GM19452 (cell line): ENCODE results near the gene KMT2B.
"Not testable (repeated sequence)": the region's sequence is repeated elsewhere in the genome, so short reads cannot be mapped to it uniquely, and the experiment has no call there.

Source experiments
- ATAC-seq: cut with Tn5 transposase; IDR thresholded peaks from one replicate; pipeline ENCODE4 v1.9.1; 2021; ENCODE audit not compliant: unreplicated experiment

Gene KMT2B

DNA sequence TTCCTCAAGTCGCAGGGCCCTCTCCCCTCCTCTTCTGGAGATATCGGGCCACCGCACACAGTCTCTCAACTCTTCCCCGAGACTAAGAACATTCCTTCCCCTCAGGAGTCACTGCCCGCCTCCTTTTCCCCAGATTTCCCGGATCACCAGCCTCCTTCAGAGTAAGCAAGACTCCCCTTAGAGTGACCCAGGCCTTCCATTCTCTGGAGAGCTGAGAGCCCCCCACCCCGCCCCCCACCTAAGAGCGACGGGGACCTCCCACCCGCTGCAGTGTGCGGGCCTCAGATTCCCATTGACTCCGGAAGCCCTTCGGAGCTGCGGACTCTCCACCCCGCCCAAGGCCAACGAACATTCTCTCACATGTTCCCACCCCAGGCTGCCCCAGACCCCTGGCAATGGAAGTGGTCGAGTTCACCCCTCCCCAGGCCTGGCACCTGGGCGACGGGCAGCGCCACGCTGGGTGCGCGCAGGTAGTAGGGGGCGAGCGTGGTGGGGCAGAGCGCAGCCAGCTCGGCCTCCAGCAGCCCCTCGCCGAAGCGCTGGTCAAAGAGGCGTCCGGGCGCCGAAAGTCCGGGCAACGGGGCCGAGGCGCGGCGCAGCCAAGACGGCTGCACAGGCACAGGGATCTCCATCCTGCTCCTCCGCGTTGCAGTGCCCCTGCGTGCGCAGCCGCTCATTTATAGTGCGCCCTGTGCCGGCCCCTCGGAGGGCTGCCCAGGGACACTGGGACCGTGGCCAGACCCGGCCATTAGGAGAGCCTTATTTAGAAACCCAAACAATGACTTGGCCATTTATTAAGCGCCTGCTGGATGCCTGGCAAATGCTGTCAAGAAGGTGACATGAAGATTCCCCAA lies 38.8 kb downstream of the KMT2B start, which contains the start of gene HSPB6:
HSPB6 (minus strand) TSS at position 653 of the 854 bp plus-strand sequence; CDS start at position 632, 21 bp downstream.
- ATAC-seq: no peak

DNA sequence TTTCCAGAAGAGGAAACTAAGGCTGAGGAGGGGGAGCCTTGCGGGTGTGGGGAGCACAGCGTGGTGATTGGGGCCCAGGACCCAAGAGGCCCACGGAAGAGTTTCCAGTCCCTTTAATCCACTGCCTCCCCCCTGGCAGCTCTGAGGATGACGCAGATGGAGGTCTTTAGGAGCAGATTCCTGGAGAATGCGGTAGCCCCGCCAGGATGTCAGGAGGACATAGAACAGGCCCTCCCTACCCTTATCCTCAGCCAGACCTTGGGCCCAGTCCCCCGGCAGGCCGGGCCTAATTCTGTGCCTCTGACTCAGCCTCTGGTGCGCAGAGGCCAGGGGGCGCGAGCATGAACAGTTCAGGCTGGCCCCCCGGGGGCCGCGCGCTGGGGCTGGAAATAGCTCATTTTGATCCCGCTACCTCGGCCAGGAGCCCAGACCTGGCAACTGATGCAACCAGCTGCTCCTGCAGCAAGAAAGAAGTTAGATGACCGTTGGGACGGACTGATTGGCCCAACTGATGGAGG lies 39.5 kb downstream of the KMT2B start:
- ATAC-seq: no peak

DNA sequence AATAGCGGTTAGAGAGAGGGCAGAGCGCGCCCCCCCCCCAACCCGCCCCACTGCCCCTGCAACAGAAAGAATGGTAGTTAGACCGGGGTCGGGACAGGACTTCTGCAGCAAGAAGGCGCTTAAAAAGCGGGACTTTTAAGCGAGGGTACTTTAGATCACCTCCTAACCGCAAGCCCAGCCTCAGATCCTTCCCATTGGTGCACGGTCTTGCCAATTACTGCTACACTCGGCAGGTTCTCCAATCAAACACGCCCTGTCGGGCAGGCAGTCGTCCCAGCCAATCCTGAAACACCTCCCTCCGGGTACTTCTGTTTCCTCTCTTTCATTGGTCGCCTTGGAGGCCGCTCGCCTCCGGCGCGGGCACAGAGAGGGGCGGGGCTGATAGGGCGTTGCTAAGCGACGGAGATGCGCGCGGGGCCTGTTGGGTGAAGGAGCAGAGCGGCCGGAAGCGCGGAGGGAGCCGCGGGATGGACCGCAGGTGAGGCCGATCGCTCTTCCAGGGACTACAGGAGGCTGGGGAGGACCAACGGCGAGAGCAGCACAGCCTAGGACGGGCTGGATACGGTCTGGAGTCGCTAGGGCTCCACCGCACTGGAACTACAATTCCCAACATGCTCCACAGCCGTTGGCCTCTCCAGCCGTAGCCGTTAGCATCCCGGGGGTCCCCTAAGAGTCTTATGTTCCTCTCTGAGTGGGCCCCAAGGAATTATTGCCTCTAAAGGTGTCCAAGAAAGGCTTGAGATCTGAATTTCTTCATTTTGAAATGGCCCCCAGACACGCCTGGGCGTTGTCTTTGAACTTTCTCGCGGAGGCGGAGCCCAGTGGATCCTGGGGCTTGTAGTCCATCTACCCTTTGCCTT lies 40.2 kb downstream of the KMT2B start, which contains the start of gene PROSER3:
PROSER3 (plus strand) TSS at position 428 of the 860 bp plus-strand sequence; CDS start at position 468, 40 bp downstream.
- ATAC-seq: peak; percentile 95

DNA sequence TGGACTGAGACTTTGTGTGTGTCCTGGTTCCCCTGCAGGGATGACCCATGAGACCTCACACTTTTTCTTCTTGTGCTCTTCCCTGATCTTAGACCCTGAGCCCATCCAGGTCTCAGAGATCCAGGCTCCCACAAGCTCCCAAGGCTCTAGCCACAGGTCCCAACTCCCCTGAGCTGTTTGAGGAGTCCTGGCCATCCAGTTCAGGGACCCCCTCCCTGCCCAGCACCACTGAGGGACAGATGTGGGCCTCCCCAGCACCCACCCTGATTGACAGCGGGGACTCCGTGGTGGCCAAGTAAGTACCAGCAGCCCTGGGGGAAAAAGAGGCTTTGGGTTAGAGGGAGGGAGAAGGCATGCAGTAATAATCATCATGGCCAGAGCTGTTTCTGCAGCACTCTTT lies 41.9 kb downstream of the KMT2B start:
- ATAC-seq: no peak

DNA sequence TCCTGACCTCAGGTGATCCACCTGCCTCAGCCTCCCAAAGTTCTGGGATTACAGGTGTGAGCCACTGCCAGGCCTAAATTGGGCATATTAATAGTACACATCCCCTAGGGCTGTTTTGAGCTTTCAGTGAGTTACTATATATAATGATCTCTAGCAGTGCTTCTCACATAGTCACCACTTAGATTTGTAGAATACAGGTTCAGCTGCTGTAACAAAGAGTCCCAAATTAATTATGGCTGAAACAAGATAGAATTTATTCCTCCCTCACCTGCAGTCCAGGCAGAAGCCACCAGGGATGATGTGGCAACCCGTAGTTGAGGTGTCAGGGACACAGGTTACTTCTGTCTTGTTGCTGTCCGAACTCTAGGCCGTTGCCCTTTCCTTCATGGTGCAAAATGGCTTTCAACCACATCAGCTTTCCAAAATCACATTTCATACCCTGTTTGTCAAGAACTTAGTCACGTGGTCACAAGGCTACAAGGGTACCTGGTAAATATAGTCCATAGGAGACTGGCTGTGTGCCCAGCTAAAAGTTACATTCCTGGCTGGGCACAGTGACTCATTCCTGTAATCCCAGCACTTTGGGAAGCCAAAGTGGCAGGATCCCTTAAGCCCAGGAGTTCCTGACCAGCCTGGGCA lies 43.0 kb downstream of the KMT2B start:
- ATAC-seq: no peak

DNA sequence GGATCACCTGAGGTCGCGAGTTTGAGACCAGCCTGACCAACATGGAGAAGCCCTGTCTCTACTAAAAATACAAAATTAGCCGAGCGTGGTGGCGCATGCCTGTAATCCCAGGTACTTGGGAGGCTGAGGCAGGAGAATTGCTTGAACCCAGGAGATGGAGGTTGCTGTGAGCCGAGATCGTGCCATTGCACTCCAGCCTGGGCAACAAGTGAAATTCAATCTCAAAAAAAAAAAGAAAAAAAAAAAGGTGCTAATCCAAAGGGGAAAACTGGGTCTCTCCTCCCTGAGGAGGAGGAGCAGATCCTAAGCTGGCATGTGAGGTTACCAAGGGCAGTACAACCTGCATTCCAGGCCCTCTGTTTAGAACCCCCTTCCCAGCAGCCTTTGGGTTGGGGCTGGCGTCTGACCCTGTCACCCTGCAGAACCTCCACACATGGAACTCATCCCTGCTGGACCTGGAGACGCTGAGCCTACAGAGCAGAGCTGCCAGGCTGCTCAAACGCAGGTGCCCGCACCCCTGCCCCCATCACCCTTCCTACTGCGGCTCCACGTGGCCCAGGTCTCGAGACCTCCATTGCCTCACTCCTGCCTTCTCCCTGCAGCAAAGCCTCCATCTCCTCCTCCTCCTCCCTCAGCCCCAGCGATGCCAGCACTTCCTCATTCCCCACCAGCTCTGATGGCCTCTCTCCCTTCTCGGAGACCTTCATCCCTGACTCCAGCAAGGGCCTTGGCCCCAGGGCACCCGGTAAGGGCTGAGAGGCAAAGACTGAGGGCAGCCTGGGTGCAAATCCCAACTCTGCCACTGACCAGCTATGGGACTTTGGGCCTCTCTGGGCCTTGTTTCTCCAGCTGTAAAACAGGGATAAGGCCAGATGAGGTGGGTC lies 46.9 kb downstream of the KMT2B start:
- no peak for ATAC-seq

DNA sequence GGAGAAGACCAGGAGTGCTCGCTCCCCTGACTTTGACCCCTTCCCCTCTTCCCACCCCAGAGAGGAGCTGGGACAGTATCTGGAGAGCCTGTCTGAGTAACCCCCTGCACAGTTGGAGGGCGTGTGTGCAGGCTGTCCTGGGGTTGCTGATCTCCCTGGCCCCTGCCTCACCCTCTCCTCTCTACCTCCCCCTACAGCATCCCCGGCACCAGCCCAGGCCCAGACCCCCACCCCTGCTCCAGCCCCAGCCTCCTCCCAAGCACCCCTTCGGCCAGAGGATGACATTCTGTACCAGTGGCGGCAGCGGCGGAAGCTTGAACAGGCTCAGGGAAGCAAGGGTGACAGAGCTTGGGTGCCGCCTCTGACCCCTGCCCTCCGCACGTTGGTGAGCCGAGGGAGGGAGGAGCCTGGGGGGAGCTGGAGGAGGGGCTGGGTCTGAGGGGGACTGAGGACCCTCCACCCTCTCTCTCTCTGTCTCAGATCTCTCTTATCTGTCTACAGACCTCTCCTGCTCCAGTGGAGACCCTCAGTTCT lies 48.8 kb downstream of the KMT2B start:
- ATAC-seq: no peak

DNA sequence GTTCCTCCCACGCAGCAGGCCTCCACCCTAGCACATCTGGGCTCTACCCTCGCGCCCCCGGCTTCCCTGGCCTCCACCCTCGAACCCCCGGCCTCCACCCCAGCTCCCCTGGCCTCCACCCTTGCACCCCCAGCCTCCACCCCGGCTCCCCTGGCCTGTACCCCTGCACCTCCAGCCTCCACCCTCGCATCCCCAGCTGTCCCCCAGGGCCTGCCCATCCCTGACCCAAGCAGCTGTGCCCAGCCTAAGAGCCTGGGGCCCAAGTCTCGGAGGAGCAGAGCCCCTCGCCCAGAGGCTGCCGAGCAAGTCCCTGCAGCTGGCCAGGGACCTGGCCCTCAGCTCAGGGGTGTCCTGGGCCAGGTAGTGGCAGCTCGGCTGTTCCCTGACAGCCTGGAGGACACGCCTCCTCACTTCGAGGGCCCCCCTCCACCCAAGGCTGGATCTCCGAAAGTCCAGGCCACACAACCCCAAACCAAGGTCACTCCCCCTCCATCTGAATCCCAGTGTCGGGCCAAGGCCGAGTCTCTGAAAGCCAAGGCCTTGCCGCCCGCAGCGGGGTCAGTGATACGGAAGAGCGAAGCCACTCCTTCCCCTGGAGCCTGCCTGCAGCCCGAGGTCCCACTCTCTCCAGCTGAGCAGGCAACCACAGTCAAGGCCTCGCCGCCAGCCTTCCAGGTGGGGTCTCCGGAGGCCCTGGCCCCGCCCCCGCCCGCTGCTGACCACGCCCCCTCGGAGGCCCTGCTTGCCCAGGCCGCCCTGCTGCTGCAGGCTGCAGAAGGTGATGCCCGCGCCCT lies 49.7 kb downstream of the KMT2B start:
- ATAC-seq: no peak

DNA sequence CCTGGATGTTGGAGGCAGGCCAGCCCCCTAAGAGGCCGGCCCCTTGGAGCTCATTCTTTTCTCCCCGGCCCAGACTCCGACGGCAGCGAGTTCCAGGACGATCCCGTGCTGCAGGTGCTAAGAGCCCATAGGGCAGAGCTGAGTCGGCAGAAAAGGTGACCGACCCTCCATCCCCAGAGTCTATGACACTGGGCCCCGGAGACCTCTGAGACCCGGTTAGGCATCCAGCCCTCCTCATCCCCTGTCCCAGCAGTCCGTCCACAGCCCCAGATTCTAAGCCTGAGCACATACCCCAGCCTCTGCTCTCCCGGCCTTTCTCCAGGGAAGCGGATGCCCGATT lies 50.2 kb downstream of the KMT2B start:
- no peak for ATAC-seq

DNA sequence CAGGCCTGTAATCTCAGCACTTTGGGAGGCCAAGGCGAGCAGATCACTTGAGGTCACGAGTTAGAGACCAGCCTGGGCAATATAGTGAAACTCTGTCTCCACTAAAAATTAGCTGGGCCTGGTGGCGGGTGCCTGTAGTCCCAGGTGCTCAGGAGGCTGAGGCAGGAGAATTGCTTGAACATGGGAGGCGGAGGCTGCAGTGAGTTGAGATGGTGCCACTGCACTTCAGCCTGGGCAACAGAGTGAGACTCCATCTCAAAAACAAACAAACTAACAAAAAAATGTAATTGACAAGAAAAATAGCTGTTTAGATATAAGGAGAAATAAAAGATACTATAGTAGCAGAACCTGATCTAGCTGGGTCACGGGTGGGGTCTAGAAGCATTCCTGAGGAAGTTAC lies 54.6 kb downstream of the KMT2B start:
- not testable (repeated sequence) for ATAC-seq

DNA sequence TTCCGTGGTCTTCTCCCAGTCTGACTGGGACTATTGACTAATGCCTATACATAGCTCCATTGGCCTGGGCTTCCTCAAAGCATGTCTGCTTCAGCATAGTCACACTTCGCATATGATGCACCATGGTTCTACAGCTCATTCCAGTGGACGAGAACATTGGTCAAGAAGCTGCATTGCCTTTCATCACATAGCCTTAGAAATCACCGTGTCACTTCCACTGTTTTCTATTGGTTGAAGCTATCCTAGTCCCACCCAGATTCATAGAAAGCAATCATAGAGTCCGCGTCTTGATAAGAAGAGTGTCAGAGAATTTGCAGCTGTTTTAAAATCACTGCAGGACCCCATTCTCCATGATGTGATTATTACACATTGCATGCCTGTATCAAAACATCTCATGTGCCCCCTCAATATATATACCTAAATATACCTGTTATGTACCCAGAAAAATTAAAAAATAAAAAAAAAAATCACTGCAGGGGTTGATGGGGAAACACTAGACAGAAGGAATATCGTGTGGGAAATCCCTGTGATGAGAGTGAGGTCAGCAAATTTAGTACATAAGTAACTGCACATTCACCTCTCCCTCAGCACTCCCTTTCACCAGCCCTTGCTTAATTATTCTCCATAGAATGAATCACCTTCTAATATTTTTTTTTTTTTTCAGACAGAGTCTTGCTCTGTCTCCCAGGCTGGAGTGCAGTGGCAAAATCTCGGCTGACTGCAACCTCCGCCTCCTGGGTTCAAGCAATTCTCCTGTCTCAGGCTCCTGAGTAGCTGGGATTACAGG lies 55.4 kb downstream of the KMT2B start:
- ATAC-seq: no peak

DNA sequence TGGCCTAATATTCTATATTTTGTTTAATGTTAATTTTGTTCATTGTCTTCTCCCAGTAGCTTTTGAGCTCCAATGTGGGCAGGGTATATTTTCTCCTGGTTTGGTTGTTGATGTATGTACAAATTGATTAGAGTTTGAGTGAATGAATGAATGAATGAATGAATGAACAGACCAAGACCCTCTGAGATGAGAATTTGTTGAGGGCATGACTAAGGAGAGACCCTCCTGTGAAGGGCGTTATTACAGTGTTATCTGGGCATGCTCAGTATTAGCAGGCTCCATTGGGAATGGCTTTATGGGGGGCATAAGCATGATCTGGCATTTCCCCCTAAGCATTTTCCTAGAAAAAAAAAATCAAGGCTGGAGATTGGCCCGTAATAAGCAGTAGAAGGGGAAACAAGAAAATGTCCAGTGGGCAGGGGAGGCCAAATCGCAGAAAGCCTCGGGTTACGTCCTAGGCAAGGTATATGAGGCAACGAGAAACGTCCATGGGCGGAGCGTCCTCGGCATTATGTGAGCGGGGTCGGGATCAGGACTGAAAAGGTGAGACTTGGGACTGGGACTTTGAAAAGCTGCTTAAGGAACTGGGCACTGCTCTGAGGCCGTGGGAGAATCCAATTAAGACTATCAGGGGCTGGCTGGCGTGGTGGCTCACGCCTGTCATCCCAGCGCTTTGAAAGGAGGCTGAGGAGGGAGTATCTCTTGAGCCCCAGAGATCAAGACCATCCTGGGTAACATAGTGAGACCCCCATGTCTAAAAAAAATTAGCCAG lies 56.7 kb downstream of the KMT2B start:
- no peak for ATAC-seq

DNA sequence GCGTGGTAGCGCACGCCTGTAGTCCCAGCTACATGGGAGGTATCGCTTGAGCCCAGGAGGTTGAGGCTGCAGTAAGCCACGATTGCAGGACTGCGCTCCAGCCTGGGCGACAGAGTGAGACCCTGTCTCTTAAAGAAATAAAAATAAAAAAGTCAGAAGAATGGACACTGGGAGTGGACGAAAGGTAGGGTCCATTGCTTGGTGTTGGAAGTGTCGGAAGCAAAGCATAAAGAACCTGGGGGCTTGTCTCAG lies 57.2 kb downstream of the KMT2B start:
- ATAC-seq: no peak

DNA sequence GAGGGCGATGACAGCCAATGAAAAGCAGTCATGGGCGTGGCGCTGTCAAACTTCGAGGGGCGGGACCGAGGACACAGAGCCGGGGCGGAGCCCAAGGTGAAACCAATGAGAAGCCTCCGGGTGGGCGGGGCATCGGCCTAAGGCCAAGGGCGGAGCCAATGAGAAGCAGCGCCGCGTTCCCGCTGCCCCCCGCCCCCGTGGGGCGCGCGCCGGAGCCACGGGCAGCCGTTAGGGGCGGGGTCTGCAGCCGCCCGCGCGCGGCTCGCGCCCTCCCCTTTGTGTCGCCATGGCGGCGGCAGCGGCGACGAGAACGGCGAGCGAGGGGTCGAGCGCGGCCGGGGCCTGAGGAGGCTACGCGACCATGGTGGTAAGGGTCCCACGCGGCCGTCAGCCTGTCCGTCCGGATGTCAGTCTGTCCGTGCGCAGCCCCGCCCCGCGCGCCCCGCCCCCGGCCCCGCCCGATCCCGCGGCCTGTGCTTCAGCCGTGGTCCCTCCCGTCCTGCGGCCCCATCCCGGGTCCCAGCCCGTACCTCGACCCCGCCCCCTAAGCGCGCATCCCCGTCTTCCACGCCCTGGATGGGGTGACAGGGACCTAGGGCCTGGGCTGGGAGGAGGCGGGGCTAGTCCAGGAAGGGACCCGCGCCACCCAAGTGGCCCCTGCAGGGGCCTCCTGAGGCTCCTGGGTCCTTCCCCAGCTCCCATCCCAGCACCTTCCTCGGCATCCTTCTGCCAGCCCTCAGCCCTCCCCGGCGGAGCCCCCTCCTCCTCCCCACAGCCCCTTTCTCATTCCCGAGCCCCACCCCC lies 57.7 kb downstream of the KMT2B start, which contains the start of gene ARHGAP33:
ARHGAP33 (plus strand) TSS at position 267 of the 804 bp plus-strand sequence; CDS start at position 362, 95 bp downstream.
- peak; percentile 92 for ATAC-seq

DNA sequence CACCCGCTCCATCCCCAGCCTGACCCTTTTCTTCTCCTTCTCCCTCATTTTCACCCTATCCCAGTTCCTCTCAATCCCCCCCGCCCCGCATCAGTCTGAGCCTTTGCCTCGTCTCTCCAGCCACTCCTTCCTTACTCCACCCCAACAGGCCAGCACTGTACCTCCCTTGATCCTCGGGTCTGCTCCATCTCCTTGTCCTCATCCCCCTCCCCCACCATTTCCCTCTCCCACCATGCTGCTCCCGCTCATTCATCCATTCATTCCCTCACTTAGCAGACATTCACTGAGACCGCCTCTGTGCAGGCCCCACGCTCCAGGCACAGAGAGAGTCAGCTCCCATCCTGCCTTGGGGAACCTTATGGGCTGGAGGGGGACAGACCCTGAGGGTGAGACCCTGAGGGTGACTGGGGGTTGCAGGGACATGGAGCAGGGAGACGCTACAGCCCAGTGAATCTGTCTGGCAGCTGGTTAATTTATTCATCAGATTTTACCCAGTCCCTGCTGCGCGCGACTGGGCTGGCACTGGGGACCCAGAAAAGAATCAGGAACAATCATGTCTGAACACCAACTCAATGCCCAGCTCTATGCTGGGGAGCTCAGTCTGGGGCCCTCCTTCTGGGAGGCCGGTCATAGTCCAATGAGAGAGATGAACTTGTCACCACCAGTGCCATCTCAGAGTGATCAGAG lies 58.4 kb downstream of the KMT2B start:
- no peak for ATAC-seq

DNA sequence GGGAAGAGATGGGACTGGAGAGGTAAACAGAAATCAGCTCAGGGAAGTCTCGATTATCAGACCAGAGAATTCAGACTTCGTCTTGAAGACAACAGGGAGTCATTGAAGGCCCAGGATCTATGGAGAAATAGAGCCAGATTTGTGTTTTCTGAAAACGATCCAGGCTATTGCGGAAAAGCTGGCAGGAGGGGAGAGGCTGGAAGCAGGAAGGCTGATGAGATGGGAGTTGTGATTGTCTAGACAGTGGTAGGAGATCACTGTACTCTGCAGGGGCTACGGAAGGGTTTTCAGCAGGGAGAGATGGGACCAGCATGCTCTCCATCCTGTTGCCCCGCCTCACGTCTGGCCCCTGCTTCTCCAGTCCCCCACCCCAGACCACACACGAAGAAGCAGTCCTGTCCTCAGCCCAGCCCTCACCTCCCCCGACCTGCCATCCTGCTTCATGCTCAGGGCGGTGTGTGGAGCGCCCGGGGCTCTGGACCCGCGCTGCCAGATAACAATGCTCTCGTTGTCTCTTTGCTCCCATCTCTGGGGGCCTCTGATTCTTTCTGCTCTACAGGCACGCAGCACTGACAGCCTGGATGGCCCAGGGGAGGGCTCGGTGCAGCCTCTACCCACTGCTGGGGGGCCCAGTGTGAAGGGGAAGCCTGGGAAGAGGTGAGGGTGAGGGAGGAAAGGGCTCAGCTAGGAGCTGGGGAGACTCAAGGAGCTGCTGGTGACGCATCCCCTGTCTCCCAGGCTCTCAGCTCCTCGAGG lies 59.5 kb downstream of the KMT2B start:
- ATAC-seq: no peak
